ENCODE measurements around the gene HECTD4. TPM values are rescaled to one million over a fixed set of nuclear protein-coding genes. Genes with fewer than 3 reads are reported as not detected.

HECTD4 gene
- total RNA-seq, 2 donors from 2014 or later, result 46.6 to 48.2 TPM

GRCh38 chr12:112305951-112306350 is 76.3 kb downstream of the HECTD4 start:
- WGBS, 2 experiments (ENCODE audit: insufficient coverage in 1 of 2, insufficient read length in 1 of 2), result 83 to 93% methylated on average over 3 of the region's 3 CpGs
- H3K4me1 Mint-ChIP-seq, result peaks cover 25% of the 10 kb centered on the region
- peak overlapping the region; percentile 12 for H3K27ac Mint-ChIP-seq

GRCh38 chr12:112304436-112304835 is 77.8 kb downstream of the HECTD4 start:
- Mint-ChIP-seq H3K27ac (no peak overlapping the region), H3K27me3 (ENCODE audit: insufficient read depth) (no peaks in the 10 kb centered on the region), H3K4me1 (peaks cover 25% of the 10 kb centered on the region), H3K9me3 (no peaks in the 10 kb centered on the region), H3K4me3 (no peak overlapping the region), H3K36me3 (ENCODE audit: low read depth) (peaks cover 28% of the 10 kb centered on the region)
- Histone ChIP-seq H3K4me1 (ENCODE audit: control insufficient read depth, insufficient read depth, low read length) (no peaks in the 10 kb centered on the region), H3K27ac (ENCODE audit: low read depth, low read length) (no peak overlapping the region), H3K9ac (ENCODE audit: extremely low read depth, low read length, poor library complexity, severe bottlenecking) (no peak overlapping the region), H3K36me3 (ENCODE audit: control insufficient read depth, insufficient read depth, low read length) (peaks cover 40% of the 10 kb centered on the region), H3K4me3 (ENCODE audit: low read length) (no peak overlapping the region), H3K9me3 (ENCODE audit: control insufficient read depth, low read length) (no peaks in the 10 kb centered on the region), H3K27me3 (ENCODE audit: control insufficient read depth, insufficient read depth, low read length, poor library complexity, severe bottlenecking) (no peaks in the 10 kb centered on the region)
- DNase-seq, result no peak
- TF ChIP-seq CTCF (conservative IDR thresholded peaks at IDR 0.05), result no peak
- WGBS, 2 experiments (ENCODE audit: insufficient coverage in 1 of 2, insufficient read length in 1 of 2), result 94 to 98% methylated on average over 4 of the region's 4 CpGs

More at GRCh38 chr12:112305951-112306350, 76.3 kb downstream of the HECTD4 start:
- Histone ChIP-seq H3K27me3 (ENCODE audit: control insufficient read depth, insufficient read depth, low read length, poor library complexity, severe bottlenecking) (no peaks in the 10 kb centered on the region), H3K36me3 (ENCODE audit: control insufficient read depth, insufficient read depth, low read length) (peaks cover 44% of the 10 kb centered on the region), H3K4me3 (ENCODE audit: low read length) (no peak overlapping the region), H3K9ac (ENCODE audit: extremely low read depth, low read length, poor library complexity, severe bottlenecking) (no peak overlapping the region), H3K27ac (ENCODE audit: low read depth, low read length) (no peak overlapping the region), H3K4me1 (ENCODE audit: control insufficient read depth, insufficient read depth, low read length) (no peaks in the 10 kb centered on the region), H3K9me3 (ENCODE audit: control insufficient read depth, low read length) (no peaks in the 10 kb centered on the region)
- Mint-ChIP-seq H3K9me3 (no peaks in the 10 kb centered on the region), H3K4me3 (no peak overlapping the region), H3K27me3 (ENCODE audit: insufficient read depth) (no peaks in the 10 kb centered on the region), H3K36me3 (ENCODE audit: low read depth) (peaks cover 24% of the 10 kb centered on the region)
- DNase-seq, result no peak
- no peak for TF ChIP-seq CTCF (conservative IDR thresholded peaks at IDR 0.05)

GRCh38 chr12:112303799-112304198 is 78.4 kb downstream of the HECTD4 start:
- H3K9me3 Mint-ChIP-seq, result no peaks in the 10 kb centered on the region
- Histone ChIP-seq H3K27me3 (ENCODE audit: control insufficient read depth, insufficient read depth, low read length, poor library complexity, severe bottlenecking) (no peaks in the 10 kb centered on the region), H3K36me3 (ENCODE audit: control insufficient read depth, insufficient read depth, low read length) (peaks cover 34% of the 10 kb centered on the region), H3K27ac (ENCODE audit: low read depth, low read length) (no peak overlapping the region), H3K4me3 (ENCODE audit: low read length) (no peak overlapping the region), H3K9ac (ENCODE audit: extremely low read depth, low read length, poor library complexity, severe bottlenecking) (no peak overlapping the region), H3K9me3 (ENCODE audit: control insufficient read depth, low read length) (no peaks in the 10 kb centered on the region), H3K4me1 (ENCODE audit: control insufficient read depth, insufficient read depth, low read length) (no peaks in the 10 kb centered on the region)
- no peaks in the 10 kb centered on the region for H3K27me3 Mint-ChIP-seq (ENCODE audit: insufficient read depth)
- DNase-seq, result no peak
- H3K4me1 Mint-ChIP-seq, result peaks cover 25% of the 10 kb centered on the region
- H3K36me3 Mint-ChIP-seq (ENCODE audit: low read depth), result peaks cover 32% of the 10 kb centered on the region
- WGBS, 2 experiments (ENCODE audit: insufficient coverage in 1 of 2, insufficient read length in 1 of 2), result 100% methylated on average over 2 of the region's 2 CpGs
- no peak overlapping the region for H3K4me3 Mint-ChIP-seq
- TF ChIP-seq CTCF (conservative IDR thresholded peaks at IDR 0.05), result no peak
- peak overlapping the region; percentile 57 for H3K27ac Mint-ChIP-seq

Data from endodermal cell (in vitro differentiated cells).